Fibroblast of mammary gland (primary cell): ENCODE data around the gene ZNF28.
"Not testable (repeated sequence)": the region's sequence is repeated elsewhere in the genome, so short reads cannot be mapped to it uniquely, and the experiment has no call there.

Source experiments
- DNase-seq: peaks from one replicate; pipeline ENCODE4 v3.0.0-alpha.2; 2010; ENCODE audit warnings: low read depth
- H3K4me3 ChIP-seq: 2 replicates; pipeline ENCODE4 v1.5.1; 2011; ENCODE audit warnings: low read depth, mild to moderate bottlenecking, low read length, moderate library complexity; ENCODE audit not compliant: control insufficient read depth
- TF ChIP-seq, protein P1 (sequence below): conservative IDR thresholded peaks from 2 replicates; pipeline ENCODE4 v1.5.1; 2011; ENCODE audit warnings: low read depth, low read length, inconsistent platforms; ENCODE audit not compliant: control insufficient read depth, insufficient read depth

Gene ZNF28

GRCh38 chr19:52821204-52821960 lies at the start of gene ZNF28:
TSS of gene ZNF28 (minus strand) at chr19:52821633. CDS start at chr19:52817958, 3,675 bp downstream.
- H3K4me3 ChIP-seq = peak within 1 kb of the TSS; percentile 66

GRCh38 chr19:52868031-52868430 lies 46.6 kb upstream of the ZNF28 start:
- DNase-seq, H3K4me3 ChIP-seq: not testable (repeated sequence)

More at GRCh38 chr19:52821204-52821960, at the start of gene ZNF28:
- peak; percentile 45 for DNase-seq

DNA sequence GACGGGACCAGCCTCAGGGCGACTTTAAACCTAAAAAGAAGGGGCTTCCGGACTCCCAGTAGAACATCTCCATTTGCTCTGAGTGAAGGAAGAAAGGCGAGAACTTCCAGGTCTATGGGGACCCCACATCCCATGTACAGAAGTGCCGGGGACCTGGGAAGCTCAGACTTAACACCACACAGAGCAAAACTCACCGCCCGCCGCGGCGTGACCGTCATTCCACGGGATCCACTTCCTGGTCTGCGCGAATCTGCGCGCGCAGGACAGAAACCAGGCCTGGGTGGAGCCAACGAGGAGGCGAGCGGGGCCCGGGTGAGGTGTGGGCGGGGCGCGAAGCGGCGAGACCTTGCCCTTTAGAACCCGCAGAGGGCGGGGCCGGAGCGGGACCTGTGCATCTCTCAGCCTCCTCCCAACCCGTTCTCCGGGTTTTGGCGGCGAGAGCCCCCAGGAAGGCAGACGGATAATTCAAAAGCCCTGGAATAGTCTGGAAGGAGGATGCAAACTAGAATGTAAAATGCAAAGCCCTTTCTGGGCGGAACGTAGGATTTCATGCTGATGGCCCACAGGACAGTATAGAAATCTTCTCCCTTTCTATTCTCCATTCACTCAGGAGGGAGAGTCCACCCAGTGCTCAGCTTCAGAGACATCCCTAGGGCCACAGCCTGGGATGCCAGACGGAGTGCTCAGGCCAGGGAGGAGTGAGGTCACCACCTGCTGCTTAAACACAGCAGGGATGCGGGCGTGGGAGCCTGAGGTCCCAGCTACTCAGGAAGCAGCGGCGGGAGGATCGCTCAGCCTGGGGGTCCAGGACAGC lies 36.2 kb upstream of the ZNF28 start, which contains the start of gene ZNF468:
ZNF468 (minus strand) TSS at position 242 of the 814 bp plus-strand sequence. CDS start 3,347 bp downstream, outside the sequence.
- peak; percentile 44 for DNase-seq
- peak within 1 kb of the TSS; percentile 69 for H3K4me3 ChIP-seq

DNA sequence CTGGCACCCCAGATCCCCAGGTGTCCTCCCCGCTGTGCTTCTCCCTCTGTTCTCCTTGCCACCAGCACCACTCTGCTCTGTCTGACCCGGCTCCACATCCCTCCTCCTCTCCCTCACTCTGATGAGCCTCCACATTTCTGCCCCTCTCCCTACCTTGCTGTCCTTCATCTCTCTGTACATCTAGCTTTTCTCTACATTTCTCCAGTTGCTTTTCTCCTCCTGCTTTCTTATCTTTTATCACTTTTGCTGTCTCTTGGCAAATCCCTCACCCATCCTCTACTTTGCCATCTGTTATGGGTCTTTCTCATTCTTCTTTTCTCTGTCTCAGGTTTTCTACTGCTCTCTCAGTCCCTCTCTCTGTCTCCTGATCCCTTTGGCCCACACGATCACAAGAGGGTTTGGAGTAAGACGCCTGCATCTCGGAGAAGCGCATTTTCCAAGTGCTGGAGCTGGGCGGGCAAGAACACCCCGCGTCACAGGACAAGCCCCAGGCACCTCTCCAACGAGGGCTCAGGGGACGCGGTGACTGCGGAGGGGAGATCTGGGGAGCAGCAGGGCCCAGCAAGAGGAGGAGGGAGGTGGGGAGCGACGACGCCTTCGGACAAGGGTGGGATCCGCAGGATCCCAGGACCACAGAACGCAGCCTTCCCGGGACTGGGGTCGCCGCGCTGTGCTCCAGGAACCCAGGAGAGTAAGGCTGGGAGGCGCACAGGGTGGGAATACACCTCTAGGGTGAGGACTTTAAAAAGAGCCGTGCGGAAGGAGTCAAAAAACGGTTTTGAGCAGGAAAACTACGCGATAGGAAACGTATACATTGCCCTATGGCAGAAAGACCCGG lies 35.3 kb upstream of the ZNF28 start:
- DNase-seq = peak; percentile 19
- peak overlapping the region; percentile 69 for H3K4me3 ChIP-seq

- not testable (repeated sequence) for DNase-seq, H3K4me3 ChIP-seq
These were observed 25.9 kb upstream of the ZNF28 start for GRCh38 chr19:52847352-52847751.

GRCh38 chr19:52840825-52841465 lies 19.5 kb upstream of the ZNF28 start:
- H3K4me3 ChIP-seq, DNase-seq: not testable (repeated sequence)

DNA sequence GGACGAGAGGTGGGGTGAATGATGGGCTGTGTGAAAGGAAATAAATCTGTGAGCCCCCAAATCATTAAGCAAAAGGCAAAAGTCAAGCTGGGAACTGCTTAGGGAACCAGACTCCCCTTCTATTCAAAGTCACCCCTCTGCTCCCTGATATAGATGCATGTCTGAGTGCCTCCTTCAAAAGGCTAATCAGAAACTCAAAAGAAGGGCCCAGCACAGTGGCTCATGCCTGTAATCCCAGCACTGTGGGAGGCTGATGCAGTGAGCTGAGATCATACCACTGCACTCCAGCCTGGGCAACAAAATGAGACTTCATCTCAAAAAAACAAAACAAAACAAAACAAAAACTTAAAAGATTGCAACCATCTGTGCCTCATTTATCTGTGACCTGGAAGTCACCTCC lies 12.9 kb upstream of the ZNF28 start:
- H3K4me3 ChIP-seq, DNase-seq: not testable (repeated sequence)

- not testable (repeated sequence) for H3K4me3 ChIP-seq, DNase-seq
These were observed 12.1 kb upstream of the ZNF28 start for GRCh38 chr19:52833541-52833940.

GRCh38 chr19:52829866-52830265 lies 8.4 kb upstream of the ZNF28 start:
- H3K4me3 ChIP-seq, DNase-seq: not testable (repeated sequence)

GRCh38 chr19:52825765-52826164 lies 4.3 kb upstream of the ZNF28 start:
- no peak overlapping the region for H3K4me3 ChIP-seq
- DNase-seq = no peak
- TF ChIP-seq, protein P1, sequence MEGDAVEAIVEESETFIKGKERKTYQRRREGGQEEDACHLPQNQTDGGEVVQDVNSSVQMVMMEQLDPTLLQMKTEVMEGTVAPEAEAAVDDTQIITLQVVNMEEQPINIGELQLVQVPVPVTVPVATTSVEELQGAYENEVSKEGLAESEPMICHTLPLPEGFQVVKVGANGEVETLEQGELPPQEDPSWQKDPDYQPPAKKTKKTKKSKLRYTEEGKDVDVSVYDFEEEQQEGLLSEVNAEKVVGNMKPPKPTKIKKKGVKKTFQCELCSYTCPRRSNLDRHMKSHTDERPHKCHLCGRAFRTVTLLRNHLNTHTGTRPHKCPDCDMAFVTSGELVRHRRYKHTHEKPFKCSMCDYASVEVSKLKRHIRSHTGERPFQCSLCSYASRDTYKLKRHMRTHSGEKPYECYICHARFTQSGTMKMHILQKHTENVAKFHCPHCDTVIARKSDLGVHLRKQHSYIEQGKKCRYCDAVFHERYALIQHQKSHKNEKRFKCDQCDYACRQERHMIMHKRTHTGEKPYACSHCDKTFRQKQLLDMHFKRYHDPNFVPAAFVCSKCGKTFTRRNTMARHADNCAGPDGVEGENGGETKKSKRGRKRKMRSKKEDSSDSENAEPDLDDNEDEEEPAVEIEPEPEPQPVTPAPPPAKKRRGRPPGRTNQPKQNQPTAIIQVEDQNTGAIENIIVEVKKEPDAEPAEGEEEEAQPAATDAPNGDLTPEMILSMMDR = no peak

DNA sequence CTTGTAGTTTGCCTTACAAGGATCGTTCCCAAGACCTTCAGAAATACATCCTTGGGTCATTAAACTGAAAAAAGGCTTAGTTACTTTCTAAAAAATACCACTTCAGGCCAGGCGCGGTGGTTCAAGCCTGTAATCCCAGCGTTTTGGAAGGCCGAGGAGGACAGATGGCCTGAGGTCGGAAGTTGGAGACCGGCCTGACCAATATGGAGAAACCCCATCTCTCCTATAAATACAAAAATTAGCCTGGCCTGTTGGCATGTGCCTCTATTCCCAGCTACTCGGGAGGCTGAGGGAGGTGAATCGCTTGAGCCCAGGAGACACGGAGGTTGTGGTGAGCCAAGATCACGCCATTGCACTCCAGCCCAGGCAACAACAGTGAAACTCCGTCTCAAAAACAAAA lies 2.2 kb upstream of the ZNF28 start:
- no peak for DNase-seq
- H3K4me3 ChIP-seq = no peak overlapping the region
- TF ChIP-seq, protein P1 = no peak

- peak; percentile 19 for DNase-seq
- peak overlapping the region; percentile 66 for H3K4me3 ChIP-seq
These were observed 795 bp downstream of the ZNF28 start for GRCh38 chr19:52820472-52821203.
